ENCODE results near the gene SLC26A11.

SLC26A11 gene

DNA sequence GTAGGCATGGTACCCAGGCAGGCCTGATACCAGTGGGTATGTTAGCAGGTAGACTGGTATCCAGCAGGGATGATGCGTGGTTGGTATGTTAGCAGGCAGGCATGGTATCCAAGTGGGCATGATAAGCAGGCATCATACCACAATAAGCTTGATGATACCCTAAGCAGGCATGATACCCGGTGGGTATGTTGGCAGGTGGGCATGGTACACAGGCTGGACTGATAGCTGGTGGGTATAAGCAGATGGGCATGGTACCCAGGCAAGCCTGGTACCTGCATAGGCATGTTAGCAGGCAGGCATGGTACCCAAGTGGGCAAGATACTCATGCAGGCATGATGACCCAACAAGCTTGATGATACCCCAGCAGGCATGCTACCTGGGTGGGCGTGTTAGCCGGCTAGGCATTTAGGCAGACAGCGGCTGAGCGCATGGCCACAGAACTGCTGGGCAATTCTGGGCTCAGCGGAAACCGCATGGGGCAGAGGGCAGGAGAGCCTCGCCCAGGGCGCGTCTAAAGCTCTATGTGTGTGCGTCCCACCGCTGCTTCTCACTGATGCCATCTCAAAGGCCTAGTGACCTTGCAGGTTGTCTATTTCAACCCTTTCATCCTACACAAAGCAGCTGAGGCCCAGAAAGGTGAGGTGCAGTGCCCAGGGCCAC is 2.4 kb upstream of the SLC26A11 start:
- no peak overlapping the region for H3K18ac ChIP-seq (ENCODE audit: low read depth in 1 of 2, low read length in 2 of 2)
- 98% methylated on average over 13 of the region's 13 CpGs for WGBS
- H4K91ac ChIP-seq (ENCODE audit: low read length): peak overlapping the region; percentile 41
- no peak overlapping the region for H3K4me2 ChIP-seq (ENCODE audit: low read length, poor library complexity, severe bottlenecking)
- no peak overlapping the region for H3K9ac ChIP-seq (ENCODE audit: low read length)
- peak overlapping the region; percentile 44 for H2BK15ac ChIP-seq (ENCODE audit: low read depth, poor library complexity, severe bottlenecking)
- no peak overlapping the region for H2BK5ac ChIP-seq (ENCODE audit: low read depth, low read length, poor library complexity, severe bottlenecking)
- H3K79me1 ChIP-seq (replicated peaks; ENCODE audit: low read length, poor library complexity, severe bottlenecking): peaks cover 37% of the 10 kb centered on the region
- no peak for DNase-seq
- no peak overlapping the region for H3K27ac ChIP-seq (ENCODE audit: low read length, poor library complexity, severe bottlenecking)
- no peak overlapping the region for H2AFZ ChIP-seq (ENCODE audit: low read depth, low read length)
- H3K27me3 ChIP-seq (ENCODE audit: control insufficient read depth in 1 of 2, insufficient read depth in 1 of 2, low read length in 2 of 2): no peaks in the 10 kb centered on the region
- no peak overlapping the region for H3K4me3 ChIP-seq (ENCODE audit: insufficient read depth in 1 of 2, low read depth in 1 of 2, low read length in 2 of 2)
- H3K36me3 ChIP-seq (ENCODE audit: control insufficient read depth in 1 of 2, insufficient read depth in 2 of 2, low read depth in 1 of 2, low read length in 2 of 2): peaks cover 49 to 68% of the 10 kb centered on the region in 2 experiments
- peaks cover 21% of the 10 kb centered on the region for H3K4me1 ChIP-seq (ENCODE audit: control insufficient read depth, insufficient read depth, low read depth, low read length)
- H3K14ac ChIP-seq (ENCODE audit: low read length in 2 of 2): no peak overlapping the region
- H2BK120ac ChIP-seq (ENCODE audit: low read depth, low read length): no peak overlapping the region
- H3K4ac ChIP-seq (ENCODE audit: low read depth in 1 of 2, low read length in 2 of 2): no peak overlapping the region
- H2AK5ac ChIP-seq (ENCODE audit: low read length, severe bottlenecking): no peak overlapping the region
- H2BK12ac ChIP-seq (ENCODE audit: low read length in 2 of 2): no peak overlapping the region
- H3K9me3 ChIP-seq (ENCODE audit: control insufficient read depth, low read length): no peaks in the 10 kb centered on the region
- H4K8ac ChIP-seq (ENCODE audit: low read length): no peak overlapping the region
- H3K23ac ChIP-seq (ENCODE audit: low read length in 2 of 2): no peak overlapping the region

DNA sequence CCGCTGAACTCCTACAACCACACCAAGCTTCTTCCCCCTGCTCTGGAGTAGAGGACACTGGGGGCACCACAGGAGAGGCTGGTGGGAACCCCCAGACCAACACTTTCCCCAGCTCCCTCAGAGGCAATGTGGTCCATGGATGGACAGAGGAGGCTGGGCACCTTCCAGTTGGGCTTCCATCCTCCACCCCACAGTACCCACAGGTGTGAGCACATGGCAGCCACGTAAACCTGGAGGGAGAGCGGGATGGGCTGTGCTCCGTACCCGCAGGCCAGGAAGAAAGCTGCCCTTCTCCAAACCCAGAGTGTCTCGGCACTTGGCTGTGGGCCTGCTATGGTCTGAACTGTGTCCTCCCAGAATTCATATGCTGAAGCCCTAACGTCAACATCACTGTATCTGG is 1.8 kb upstream of the SLC26A11 start:
- Histone ChIP-seq H2AFZ (ENCODE audit: low read depth, low read length) (no peak overlapping the region), H4K8ac (ENCODE audit: low read length) (no peak overlapping the region), H3K27me3 (ENCODE audit: control insufficient read depth in 1 of 2, insufficient read depth in 1 of 2, low read length in 2 of 2) (no peaks in the 10 kb centered on the region), H3K23ac (ENCODE audit: low read length in 2 of 2) (no peak overlapping the region), H2AK5ac (ENCODE audit: low read length, severe bottlenecking) (no peak overlapping the region), H3K4me2 (ENCODE audit: low read length, poor library complexity, severe bottlenecking) (no peak overlapping the region), H3K4me1 (ENCODE audit: control insufficient read depth, insufficient read depth, low read depth, low read length) (peaks cover 21% of the 10 kb centered on the region), H2BK12ac (ENCODE audit: low read length in 2 of 2) (peak overlapping the region in 1 of 2 experiments; percentile 18), H3K79me1 (replicated peaks; ENCODE audit: low read length, poor library complexity, severe bottlenecking) (peaks cover 42% of the 10 kb centered on the region), H3K18ac (ENCODE audit: low read depth in 1 of 2, low read length in 2 of 2) (no peak overlapping the region), H4K91ac (ENCODE audit: low read length) (no peak overlapping the region), H3K36me3 (ENCODE audit: control insufficient read depth in 1 of 2, insufficient read depth in 2 of 2, low read depth in 1 of 2, low read length in 2 of 2) (peaks cover 50 to 68% of the 10 kb centered on the region in 2 experiments), H3K14ac (ENCODE audit: low read length in 2 of 2) (no peak overlapping the region), H2BK15ac (ENCODE audit: low read depth, poor library complexity, severe bottlenecking) (no peak overlapping the region), H3K9ac (ENCODE audit: low read length) (no peak overlapping the region), H3K27ac (ENCODE audit: low read length, poor library complexity, severe bottlenecking) (no peak overlapping the region), H2BK5ac (ENCODE audit: low read depth, low read length, poor library complexity, severe bottlenecking) (no peak overlapping the region), H3K4ac (ENCODE audit: low read depth in 1 of 2, low read length in 2 of 2) (no peak overlapping the region), H3K4me3 (ENCODE audit: insufficient read depth in 1 of 2, low read depth in 1 of 2, low read length in 2 of 2) (no peak overlapping the region), H3K9me3 (ENCODE audit: control insufficient read depth, low read length) (no peaks in the 10 kb centered on the region), H2BK120ac (ENCODE audit: low read depth, low read length) (no peak overlapping the region)
- DNase-seq: no peak
- WGBS: 87% methylated on average over 7 of the region's 7 CpGs

DNA sequence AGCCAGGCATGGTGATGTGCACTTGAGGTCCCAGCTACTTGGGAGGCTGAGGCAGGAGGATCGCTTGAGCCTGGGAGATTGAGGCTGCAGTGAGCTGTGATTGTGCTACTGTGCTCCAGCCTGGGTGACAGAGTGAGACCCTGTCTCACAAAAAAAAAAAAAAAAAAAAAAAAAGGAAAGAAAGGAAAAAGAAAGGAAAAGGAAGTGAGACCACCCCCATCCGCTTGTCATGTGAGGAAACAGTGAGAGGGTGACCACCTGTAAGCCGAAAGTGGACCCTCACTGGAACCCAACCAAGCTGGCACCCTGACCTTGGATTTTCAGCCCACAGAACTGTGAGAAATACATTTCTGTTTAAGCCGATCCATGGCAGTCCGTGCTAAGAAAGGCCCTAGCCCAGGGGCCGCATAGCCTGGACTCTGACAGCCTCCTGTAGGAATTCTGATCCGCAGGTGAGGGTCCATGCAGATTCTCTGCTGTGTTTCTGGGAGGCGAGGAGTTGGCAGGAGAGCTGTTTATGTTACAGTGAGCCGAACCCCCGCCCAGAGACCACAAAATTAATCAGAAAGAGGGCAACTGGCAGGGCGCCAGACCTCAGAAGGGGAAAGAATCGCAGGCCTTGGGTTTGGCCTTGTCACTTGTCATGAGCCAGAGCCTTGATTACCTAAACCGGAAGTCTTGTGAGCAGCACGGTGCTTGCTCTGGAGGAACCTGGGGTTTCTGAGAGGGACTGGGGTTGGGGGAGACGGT is 1.0 kb upstream of the SLC26A11 start:
- Histone ChIP-seq H3K14ac (ENCODE audit: low read length in 2 of 2) (no peak overlapping the region), H3K4ac (ENCODE audit: low read depth in 1 of 2, low read length in 2 of 2) (peak overlapping the region; percentile 9 to 97), H3K9ac (ENCODE audit: low read length) (peak overlapping the region; percentile 98), H2BK120ac (ENCODE audit: low read depth, low read length) (peak overlapping the region; percentile 81), H3K27me3 (ENCODE audit: control insufficient read depth in 1 of 2, insufficient read depth in 1 of 2, low read length in 2 of 2) (no peaks in the 10 kb centered on the region), H3K18ac (ENCODE audit: low read depth in 1 of 2, low read length in 2 of 2) (peak overlapping the region; percentile 28 to 92), H2BK12ac (ENCODE audit: low read length in 2 of 2) (peak overlapping the region; percentile 26 to 44), H3K4me1 (ENCODE audit: control insufficient read depth, insufficient read depth, low read depth, low read length) (peaks cover 21% of the 10 kb centered on the region), H3K79me1 (replicated peaks; ENCODE audit: low read length, poor library complexity, severe bottlenecking) (peaks cover 42% of the 10 kb centered on the region), H2AK5ac (ENCODE audit: low read length, severe bottlenecking) (peak overlapping the region; percentile 34), H2BK15ac (ENCODE audit: low read depth, poor library complexity, severe bottlenecking) (no peak overlapping the region), H2BK5ac (ENCODE audit: low read depth, low read length, poor library complexity, severe bottlenecking) (no peak overlapping the region), H3K4me3 (ENCODE audit: insufficient read depth in 1 of 2, low read depth in 1 of 2, low read length in 2 of 2) (peak overlapping the region; percentile 81 to 97), H3K4me2 (ENCODE audit: low read length, poor library complexity, severe bottlenecking) (peak overlapping the region; percentile 97), H3K9me3 (ENCODE audit: control insufficient read depth, low read length) (no peaks in the 10 kb centered on the region), H3K27ac (ENCODE audit: low read length, poor library complexity, severe bottlenecking) (peak overlapping the region; percentile 63), H3K36me3 (ENCODE audit: control insufficient read depth in 1 of 2, insufficient read depth in 2 of 2, low read depth in 1 of 2, low read length in 2 of 2) (peaks cover 50 to 61% of the 10 kb centered on the region in 2 experiments), H4K91ac (ENCODE audit: low read length) (peak overlapping the region; percentile 95), H4K8ac (ENCODE audit: low read length) (peak overlapping the region; percentile 90), H3K23ac (ENCODE audit: low read length in 2 of 2) (no peak overlapping the region), H2AFZ (ENCODE audit: low read depth, low read length) (no peak overlapping the region)
- 34% methylated on average over 15 of the region's 15 CpGs for WGBS
- DNase-seq: peak; percentile 88

DNA sequence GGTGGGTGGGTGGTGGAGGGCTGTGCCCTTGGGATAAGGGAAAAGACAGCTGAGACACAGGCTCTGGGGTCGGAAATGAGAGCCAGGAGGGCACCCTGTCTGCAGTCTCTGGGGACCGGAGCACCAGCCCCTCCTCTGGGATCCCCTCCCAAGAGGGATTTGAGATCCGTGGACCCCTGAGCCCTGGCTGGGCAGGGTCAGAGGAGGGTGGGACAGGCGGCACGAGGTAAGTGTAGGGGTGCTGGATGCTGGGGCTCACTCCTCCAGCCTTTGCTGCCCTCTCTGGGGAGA is 519 bp upstream of the SLC26A11 start:
- H3K27ac ChIP-seq (ENCODE audit: low read length, poor library complexity, severe bottlenecking): peak overlapping the region; percentile 63
- peak overlapping the region in 1 of 2 experiments; percentile 78 for H3K23ac ChIP-seq (ENCODE audit: low read length in 2 of 2)
- H2BK5ac ChIP-seq (ENCODE audit: low read depth, low read length, poor library complexity, severe bottlenecking): no peak overlapping the region
- peak overlapping the region; percentile 81 to 97 for H3K4me3 ChIP-seq (ENCODE audit: insufficient read depth in 1 of 2, low read depth in 1 of 2, low read length in 2 of 2)
- H2BK120ac ChIP-seq (ENCODE audit: low read depth, low read length): peak overlapping the region; percentile 81
- peak overlapping the region; percentile 98 for H3K9ac ChIP-seq (ENCODE audit: low read length)
- H2BK15ac ChIP-seq (ENCODE audit: low read depth, poor library complexity, severe bottlenecking): peak overlapping the region; percentile 90
- H3K79me1 ChIP-seq (replicated peaks; ENCODE audit: low read length, poor library complexity, severe bottlenecking): peaks cover 43% of the 10 kb centered on the region
- H4K91ac ChIP-seq (ENCODE audit: low read length): peak overlapping the region; percentile 95
- H3K14ac ChIP-seq (ENCODE audit: low read length in 2 of 2): peak overlapping the region; percentile 90 to 96
- no peak for DNase-seq
- 1% methylated on average over 5 of the region's 5 CpGs for WGBS
- H2AK5ac ChIP-seq (ENCODE audit: low read length, severe bottlenecking): no peak overlapping the region
- H4K8ac ChIP-seq (ENCODE audit: low read length): peak overlapping the region; percentile 90
- no peaks in the 10 kb centered on the region for H3K9me3 ChIP-seq (ENCODE audit: control insufficient read depth, low read length)
- H3K36me3 ChIP-seq (ENCODE audit: control insufficient read depth in 1 of 2, insufficient read depth in 2 of 2, low read depth in 1 of 2, low read length in 2 of 2): peaks cover 46 to 58% of the 10 kb centered on the region in 2 experiments
- peak overlapping the region; percentile 58 to 92 for H3K18ac ChIP-seq (ENCODE audit: low read depth in 1 of 2, low read length in 2 of 2)
- peak overlapping the region; percentile 97 for H3K4me2 ChIP-seq (ENCODE audit: low read length, poor library complexity, severe bottlenecking)
- H3K4me1 ChIP-seq (ENCODE audit: control insufficient read depth, insufficient read depth, low read depth, low read length): peaks cover 21% of the 10 kb centered on the region
- H2AFZ ChIP-seq (ENCODE audit: low read depth, low read length): peak overlapping the region; percentile 21
- peak overlapping the region; percentile 9 to 97 for H3K4ac ChIP-seq (ENCODE audit: low read depth in 1 of 2, low read length in 2 of 2)
- no peaks in the 10 kb centered on the region for H3K27me3 ChIP-seq (ENCODE audit: control insufficient read depth in 1 of 2, insufficient read depth in 1 of 2, low read length in 2 of 2)
- peak overlapping the region; percentile 11 to 85 for H2BK12ac ChIP-seq (ENCODE audit: low read length in 2 of 2)
